GM12875 (cell line): ENCODE data around the gene GGA3.
"Not testable (repeated sequence)": the region's sequence is repeated elsewhere in the genome, so short reads cannot be mapped to it uniquely, and the experiment has no call there.

ENCODE experiments used
- H3K4me3 ChIP-seq: one replicate; pipeline ENCODE4 v1.5.1; 2011; ENCODE audit warnings: low read depth, low read length, control low read depth
- CTCF ChIP-seq: IDR thresholded peaks from 2 replicates; pipeline ENCODE4 v1.5.1; 2011; ENCODE audit warnings: low read depth, mild to moderate bottlenecking, control low read depth, inconsistent platforms, low read length, moderate library complexity, borderline replicate concordance; ENCODE audit not compliant: insufficient read depth

GGA3 gene

DNA sequence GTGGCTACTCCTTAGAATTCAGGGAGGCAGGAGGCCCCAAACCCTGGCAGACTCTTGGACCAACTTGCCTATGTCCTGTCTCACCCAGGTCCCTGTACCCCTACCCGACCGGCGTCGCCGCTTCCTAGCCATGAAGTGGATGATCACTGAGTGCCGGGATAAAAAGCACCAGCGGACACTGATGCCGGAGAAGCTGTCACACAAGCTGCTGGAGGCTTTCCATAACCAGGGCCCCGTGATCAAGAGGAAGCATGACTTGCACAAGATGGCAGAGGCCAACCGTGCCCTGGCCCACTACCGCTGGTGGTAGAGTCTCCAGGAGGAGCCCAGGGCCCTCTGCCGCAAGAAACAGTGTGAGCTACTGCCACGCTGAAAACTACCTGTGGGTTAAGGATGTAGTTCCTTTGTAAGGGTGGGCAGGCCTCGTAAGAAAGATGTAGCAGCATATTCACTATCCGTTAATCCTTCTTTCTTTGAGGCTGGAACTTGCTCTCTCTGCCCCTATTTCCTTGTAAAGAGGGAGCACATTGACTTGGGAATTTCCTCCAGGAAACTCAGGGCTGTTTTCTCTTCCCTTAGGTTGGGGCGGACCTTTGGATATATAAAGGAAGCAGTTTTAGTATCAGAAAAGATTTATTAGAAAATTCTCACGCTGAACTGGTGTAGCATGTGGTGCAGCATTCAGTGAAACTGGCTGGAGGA lies 4.4 kb upstream of the GGA3 start:
- no peak for TF ChIP-seq CTCF
- H3K4me3 ChIP-seq, result no peak overlapping the region

GRCh38 chr17:75263055-75263454 lies 1.6 kb upstream of the GGA3 start:
- no peak overlapping the region for H3K4me3 ChIP-seq
- no peak for TF ChIP-seq CTCF

GRCh38 chr17:75262112-75262606 lies 753 bp upstream of the GGA3 start:
- H3K4me3 ChIP-seq, result peak overlapping the region; percentile 97
- no peak for TF ChIP-seq CTCF

DNA sequence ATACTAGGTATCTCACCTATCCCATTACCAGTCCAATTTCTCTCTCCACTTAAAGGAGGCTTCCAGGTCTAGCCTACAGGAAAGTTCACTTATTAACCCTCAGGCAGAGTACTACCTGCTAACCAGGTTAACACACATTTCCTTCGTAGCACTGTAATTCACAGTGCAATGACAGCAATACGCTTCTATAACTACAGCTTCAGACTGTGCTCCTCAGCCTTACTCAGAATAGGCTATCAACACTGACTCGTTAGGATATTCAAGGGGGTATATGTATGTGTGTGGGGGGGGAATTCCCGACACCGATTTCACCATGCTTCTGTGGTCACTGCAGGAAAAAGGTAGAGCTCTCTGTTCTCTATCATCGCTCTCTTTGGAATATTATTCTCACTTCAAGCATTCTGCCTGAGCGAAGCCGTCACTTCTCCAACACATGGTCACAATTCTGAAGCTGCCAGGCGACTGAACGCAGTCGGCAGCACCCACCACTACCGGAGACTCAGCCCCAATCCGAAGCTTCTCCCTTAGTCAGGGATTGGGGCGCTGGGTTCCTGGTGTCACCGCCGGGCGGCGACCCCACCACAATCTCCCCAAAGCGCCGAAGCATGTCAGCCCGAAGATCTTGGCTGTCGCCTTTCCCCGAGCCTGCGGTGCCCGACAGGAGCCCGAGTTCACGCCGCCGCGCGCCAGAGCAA lies 618 bp downstream of the GGA3 start:
- peak overlapping the region; percentile 97 for H3K4me3 ChIP-seq
- no peak for TF ChIP-seq CTCF

- not testable (repeated sequence) for H3K4me3 ChIP-seq
Measured at GRCh38 chr17:75257228-75257627, 4.2 kb downstream of the GGA3 start.

DNA sequence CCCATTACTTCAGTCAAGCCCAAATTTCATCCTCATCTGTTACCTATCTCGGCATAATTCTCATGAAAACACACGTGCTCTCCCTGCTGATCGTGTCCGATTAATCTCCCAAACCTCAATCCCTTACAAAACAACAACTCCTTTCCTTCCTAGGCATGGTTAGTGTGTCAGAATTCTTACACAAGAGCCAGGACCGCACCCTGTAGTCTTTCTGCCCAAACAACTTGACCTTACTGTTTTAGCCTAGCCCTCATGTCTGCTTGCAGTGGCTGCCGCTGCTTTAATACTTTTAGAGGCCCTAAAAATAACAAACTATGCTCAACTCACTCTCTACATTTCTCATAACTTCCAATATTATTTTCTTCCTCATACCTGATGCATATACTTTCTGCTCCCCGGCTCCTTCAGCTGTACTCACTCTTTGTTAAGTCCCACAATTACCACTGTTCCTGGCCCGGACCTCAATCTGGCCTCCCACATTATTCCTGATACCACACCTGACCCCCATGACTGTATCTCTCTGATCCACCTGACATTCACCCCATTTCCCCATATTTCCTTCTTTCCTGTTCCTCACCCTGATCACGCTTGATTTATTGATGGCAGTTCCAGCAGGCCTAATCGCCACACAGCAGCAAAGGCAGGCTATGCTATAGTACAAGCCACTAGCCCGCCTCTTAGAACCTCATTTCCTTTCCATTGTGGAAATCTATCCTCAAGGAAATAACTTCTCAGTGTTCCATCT lies 5.3 kb downstream of the GGA3 start:
- H3K4me3 ChIP-seq, result not testable (repeated sequence)

GRCh38 chr17:75252039-75252816 lies 9.2 kb downstream of the GGA3 start:
- H3K4me3 ChIP-seq, result no peak overlapping the region
- TF ChIP-seq CTCF, result no peak
